ENCODE measurements around the gene FAF2.
"Not testable (repeated sequence)": the region's sequence is repeated elsewhere in the genome, so short reads cannot be mapped to it uniquely, and the experiment has no call there.

The FAF2 gene

DNA sequence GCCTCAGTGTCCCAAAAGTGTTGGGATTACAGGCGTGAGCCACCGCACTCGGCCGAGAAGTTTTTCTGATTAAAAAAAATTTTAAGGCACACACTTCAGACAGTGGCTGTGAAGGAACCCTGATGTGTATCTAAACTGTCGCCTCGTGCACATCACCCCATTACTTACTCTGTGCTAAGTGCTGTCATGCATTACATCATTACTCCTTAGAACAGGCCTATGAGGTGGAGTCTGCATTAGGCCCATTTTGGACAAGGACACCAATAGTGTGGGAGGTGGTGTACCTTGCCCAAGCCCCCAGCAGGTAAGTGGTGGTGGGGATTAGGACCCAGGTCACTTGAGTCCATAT is 97.2 kb downstream of the FAF2 start:
- no peak for DNase-seq (ENCODE audit: low read depth)

DNA sequence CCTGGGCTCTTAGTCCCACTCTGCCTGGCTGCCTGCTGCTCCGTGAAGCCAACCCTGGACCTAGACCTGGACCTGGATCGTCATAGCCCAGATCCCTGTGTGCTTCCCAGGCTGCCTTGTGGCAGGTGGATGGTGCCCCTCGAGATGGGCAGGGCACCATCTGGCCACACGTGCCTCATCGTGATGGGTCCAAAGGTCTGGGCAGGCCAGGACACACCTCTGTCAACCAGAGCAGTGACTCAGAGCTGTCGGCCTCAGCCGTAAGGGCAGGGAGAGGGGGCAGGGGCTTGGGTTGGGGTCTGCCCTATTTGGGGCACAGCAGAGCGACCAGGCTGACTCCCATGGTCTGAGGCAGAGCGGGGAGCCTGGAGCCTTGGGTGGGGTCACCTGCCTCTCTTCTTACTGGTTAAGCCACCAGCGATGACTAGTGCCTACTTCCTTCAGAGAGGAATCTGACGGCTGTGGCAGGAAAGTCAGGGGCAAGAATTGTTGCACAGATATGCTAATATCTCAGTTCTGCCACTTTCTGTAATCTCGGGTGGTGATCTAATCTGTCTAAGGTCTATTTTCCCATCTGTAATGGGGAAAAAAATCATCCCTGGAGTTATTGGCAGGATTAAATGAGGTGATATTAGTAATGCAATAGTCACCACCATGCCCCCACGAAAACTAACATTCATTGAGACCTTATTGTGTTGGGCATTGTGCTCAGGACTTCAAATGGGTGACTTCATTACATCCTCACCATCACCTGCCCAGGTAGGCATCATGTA is 97.7 kb downstream of the FAF2 start:
- DNase-seq (ENCODE audit: low read depth) = no peak

DNA sequence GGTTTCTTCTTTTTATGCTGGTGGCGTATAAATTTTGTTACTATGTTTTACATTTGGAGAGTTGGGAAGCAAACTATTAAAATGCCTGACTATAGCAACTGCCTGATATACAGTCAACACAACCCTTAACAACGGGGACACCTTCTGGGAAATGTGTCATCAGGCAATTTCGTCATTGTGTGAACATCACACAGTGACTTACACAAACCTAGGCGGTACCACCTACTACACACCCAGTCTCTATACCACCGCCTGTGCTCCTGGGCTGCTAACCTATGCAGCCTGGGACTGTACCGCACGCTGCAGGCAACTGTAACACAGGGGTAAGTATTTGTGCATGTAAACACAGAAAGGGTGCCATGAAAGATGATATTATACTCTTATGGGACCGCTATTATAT is 99.6 kb downstream of the FAF2 start:
- no peak for DNase-seq (ENCODE audit: low read depth)

DNA sequence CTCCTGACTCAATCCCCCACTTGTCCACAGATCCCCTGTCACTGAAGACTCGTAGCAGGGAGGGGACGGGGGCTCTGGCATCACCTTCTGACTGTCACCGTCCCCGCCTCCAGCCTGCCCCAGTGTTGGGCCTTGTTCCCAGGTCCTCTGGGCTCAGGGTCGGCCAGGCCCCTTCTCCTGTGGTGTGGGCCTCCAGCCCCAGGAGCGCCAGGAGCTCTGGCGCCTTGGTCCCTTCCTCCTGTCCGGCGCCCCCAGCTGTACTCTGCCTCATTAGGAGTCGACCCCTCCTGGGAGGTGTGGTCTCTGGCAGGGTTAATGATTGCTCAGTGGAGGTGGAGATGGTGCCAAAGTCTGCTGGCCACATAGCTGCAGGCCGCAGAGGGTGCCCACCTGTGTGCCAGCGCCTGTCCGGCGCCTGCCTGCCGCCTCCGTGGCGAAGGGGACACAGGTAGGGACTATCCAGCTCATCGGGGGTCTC is 100.8 kb downstream of the FAF2 start, which contains the start of gene CDHR2:
Gene CDHR2, plus strand, starts transcription at position 376 of the 478 bp plus-strand sequence. CDS start 16,011 bp downstream, outside the sequence.
- no peak for DNase-seq (ENCODE audit: low read depth)

DNA sequence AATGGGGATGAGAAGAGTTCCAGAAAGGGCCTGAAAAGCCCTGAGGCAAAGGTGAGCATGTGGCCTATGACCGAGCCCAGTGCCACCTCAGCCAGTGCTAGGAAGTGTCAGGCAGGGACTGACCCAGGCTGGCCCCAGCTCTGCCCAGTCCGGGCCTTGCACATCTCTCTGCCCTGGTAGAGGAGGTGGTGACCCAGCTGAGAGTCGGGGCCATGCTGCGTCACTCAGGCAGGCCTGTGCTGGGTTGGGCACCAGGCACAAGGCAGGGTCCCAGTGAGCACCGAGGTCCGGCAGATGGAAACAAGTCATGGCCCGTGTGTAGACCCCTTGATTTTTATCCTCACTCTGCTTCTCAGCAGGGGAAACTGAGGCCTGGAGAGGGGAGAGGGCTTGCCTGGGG is 101.7 kb downstream of the FAF2 start:
- DNase-seq (ENCODE audit: low read depth) = no peak

DNA sequence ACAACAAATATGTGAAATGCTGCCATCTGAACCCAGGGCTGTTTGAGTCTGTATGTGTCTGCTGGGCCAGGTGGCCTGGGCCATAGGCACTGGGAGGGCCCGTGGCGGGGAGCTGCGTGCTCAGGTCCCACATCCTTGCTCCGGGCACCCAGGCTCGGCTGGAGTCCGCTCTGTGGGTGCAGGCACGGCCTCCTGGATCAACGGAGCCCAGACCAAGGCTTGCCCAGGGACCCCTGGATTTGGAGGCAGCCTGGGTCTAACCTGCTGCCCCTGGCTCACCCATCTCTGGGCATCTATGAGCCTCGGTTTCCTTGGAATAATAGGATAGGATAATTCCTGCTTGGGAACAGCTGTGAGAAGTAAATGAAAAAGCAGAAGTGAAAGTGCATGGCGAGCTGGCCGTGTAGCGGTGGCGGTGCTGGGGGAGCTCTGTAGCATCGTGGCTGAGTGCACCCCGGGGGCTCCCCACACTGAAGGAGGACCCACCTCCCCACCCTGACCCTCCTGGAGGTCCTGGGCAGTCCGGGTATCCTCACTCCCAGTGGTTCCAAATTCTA is 102.2 kb downstream of the FAF2 start:
- DNase-seq (ENCODE audit: low read depth) = no peak

DNA sequence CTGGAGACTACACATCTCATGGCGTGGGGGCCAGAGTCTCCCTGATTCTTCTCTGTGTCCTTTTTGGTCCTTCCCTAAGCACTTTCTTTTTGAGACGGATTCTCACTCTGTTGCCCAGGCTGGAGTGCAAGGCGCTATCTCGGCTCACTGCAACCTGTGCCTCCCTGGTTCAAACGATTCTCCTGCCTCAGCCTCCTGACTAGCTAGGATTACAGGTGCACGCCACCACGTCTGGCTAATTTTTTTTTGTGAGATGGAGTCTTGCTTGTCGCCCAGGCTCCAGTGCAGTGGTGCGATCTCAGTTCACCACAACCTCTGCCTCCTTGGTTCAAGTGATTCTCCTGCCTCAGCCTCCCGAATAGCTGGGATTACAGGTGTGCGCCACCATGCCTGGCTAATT is 102.8 kb downstream of the FAF2 start:
- not testable (repeated sequence) for DNase-seq (ENCODE audit: low read depth)

DNA sequence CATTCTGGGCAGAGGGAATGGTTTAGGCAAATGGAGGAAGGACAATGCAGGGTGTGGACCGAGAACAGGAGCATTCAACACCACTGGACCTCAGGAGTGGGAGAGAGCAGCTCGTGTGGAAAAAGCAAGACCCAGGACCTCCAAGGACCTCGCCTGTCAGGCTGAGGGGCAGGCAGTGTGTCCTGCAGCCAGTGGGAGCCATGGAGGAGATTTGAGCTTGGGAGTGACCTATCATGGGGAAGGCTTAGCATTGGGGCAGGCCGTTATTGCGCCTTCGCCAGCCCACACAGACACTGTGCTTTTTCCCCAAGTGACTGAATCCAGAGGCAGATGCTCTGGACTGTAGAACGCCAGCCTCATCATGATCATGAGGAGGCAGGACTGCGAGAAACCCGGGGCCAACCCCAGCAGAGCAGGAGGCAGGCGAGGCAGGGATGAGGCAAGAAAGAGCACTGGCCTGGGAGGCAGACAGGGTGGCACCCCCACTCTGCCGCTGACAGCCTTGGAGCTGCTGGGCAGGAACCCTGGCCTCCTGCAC is 104.2 kb downstream of the FAF2 start:
- no peak for DNase-seq (ENCODE audit: low read depth)

DNA sequence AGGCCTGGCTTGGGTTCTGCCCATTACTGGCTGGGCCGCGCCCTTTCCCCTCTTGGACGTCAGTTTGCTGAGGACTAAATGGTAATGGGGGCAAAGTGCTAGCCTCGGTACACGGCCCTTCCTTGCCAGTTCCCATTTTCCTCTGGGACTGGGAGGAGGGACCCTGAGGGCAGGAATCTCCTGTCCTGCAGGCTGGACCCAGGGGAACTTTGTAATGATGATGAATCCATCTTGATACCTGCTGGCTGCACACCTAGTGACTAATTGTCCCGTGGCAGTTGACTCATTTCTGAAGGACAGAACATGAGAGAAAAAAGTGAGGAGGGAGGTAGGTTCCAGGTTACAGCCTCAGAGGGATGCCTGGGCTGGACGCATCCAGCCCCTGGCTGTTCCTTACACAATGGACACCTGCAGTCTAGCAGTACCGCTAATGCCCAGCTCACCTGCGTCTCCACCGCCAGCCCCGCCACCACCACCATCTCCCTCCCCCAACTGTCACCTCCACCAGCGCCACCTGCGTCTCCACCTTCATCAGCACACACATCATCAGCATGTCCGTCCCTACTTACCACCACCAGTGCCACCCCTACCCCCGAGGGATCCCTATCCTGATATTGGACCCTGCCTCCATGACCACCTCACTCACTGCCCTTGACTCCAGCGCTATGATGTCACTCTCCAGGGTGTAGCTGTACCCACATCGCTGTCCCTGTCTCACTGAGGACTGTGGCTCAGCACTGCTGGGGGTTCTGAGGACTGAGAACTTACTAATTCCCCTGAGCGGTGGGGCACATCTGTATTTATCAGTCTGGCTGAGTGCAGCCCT is 105.3 kb downstream of the FAF2 start:
- no peak for DNase-seq (ENCODE audit: low read depth)

DNA sequence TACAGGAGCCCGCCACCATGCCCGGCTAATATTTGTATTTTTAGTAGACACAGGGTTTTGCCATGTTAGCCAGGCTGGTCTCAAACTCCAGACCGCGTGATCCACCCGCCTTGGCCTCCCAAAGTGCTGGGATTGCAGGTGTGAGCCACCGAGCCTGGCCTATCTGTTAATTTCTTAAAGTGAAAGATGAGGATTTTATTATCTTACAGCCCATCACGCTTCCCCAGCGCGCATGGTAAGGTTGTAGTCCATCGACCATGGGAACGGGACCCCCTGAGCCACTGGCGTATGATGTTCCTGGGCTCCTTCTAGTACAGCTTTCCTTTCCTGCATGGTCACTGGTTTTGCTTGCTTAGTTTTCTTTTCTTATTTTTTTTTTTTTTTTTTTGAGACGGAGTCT is 109.7 kb downstream of the FAF2 start:
- DNase-seq (ENCODE audit: low read depth) = no peak
